GM19452 (cell line): Measurements from ENCODE around the gene IFITM2.
"Not testable (repeated sequence)": the region's sequence is repeated elsewhere in the genome, so short reads cannot be mapped to it uniquely, and the experiment has no call there.

Experiments used
- ATAC-seq: cut with Tn5 transposase; IDR thresholded peaks from one replicate; pipeline ENCODE4 v1.9.1; 2021; ENCODE audit not compliant: unreplicated experiment

Gene IFITM2

GRCh38 chr11:324156-324555 is 16.5 kb downstream of the IFITM2 start:
- no peak for ATAC-seq

GRCh38 chr11:324593-325517 is 17.2 kb downstream of the IFITM2 start:
- ATAC-seq = not testable (repeated sequence)

GRCh38 chr11:325796-326591 is 18.4 kb downstream of the IFITM2 start:
- ATAC-seq = no peak

- ATAC-seq = no peak
These were observed 18.9 kb downstream of the IFITM2 start for GRCh38 chr11:326592-326841.

GRCh38 chr11:326842-327580 is 19.4 kb downstream of the IFITM2 start:
- peak; percentile 64 for ATAC-seq

GRCh38 chr11:327581-327923 is 19.9 kb downstream of the IFITM2 start:
- no peak for ATAC-seq

GRCh38 chr11:328012-328411 is 20.4 kb downstream of the IFITM2 start:
- no peak for ATAC-seq

- not testable (repeated sequence) for ATAC-seq
These were observed 21.0 kb downstream of the IFITM2 start for GRCh38 chr11:328516-329100.

GRCh38 chr11:329886-330253 is 22.3 kb downstream of the IFITM2 start:
- ATAC-seq = no peak

GRCh38 chr11:330307-330693 is 22.7 kb downstream of the IFITM2 start:
- ATAC-seq = no peak

- ATAC-seq = no peak
These were observed 23.2 kb downstream of the IFITM2 start for GRCh38 chr11:330694-331357.

GRCh38 chr11:331358-332060 is 23.9 kb downstream of the IFITM2 start:
- ATAC-seq = no peak

GRCh38 chr11:332651-333480 is 25.2 kb downstream of the IFITM2 start:
- ATAC-seq = no peak

- not testable (repeated sequence) for ATAC-seq
These were observed 26.1 kb downstream of the IFITM2 start for GRCh38 chr11:333616-334263.

- no peak for ATAC-seq
These were observed 26.8 kb downstream of the IFITM2 start for GRCh38 chr11:334264-334994.

- ATAC-seq = no peak
These were observed 28.4 kb downstream of the IFITM2 start for GRCh38 chr11:335779-336658.

GRCh38 chr11:336659-337198 is 29.1 kb downstream of the IFITM2 start:
- ATAC-seq = no peak
